ENCODE measurements around the gene METTL22.

Gene METTL22

GRCh38 chr16:8694795-8695728, 73.6 kb downstream of the METTL22 start:
- no peak overlapping the region for H3K27ac Mint-ChIP-seq
- peaks cover 7% of the 10 kb centered on the region for H3K9me3 Mint-ChIP-seq

GRCh38 chr16:8696880-8697279, 75.4 kb downstream of the METTL22 start:
- H3K4me3 Mint-ChIP-seq, result no peak overlapping the region
- H3K4me1 Mint-ChIP-seq, result peaks cover 9% of the 10 kb centered on the region
- H3K9me3 Mint-ChIP-seq, result no peaks in the 10 kb centered on the region
- peaks cover 4% of the 10 kb centered on the region for H3K36me3 Mint-ChIP-seq (ENCODE audit: low read depth)
- no peak for TF ChIP-seq CTCF (IDR thresholded peaks at IDR 0.05; ENCODE audit: unreplicated experiment in 3 of 3)
- H3K27me3 Mint-ChIP-seq (ENCODE audit: low read depth), result peaks cover 4% of the 10 kb centered on the region
- H3K27ac Mint-ChIP-seq, result no peak overlapping the region

More at GRCh38 chr16:8694795-8695728, 73.6 kb downstream of the METTL22 start:
- H3K36me3 Mint-ChIP-seq (ENCODE audit: low read depth), result peaks cover 13% of the 10 kb centered on the region
- TF ChIP-seq CTCF (IDR thresholded peaks at IDR 0.05; ENCODE audit: unreplicated experiment in 3 of 3), result no peak
- no peak overlapping the region for H3K4me3 Mint-ChIP-seq
- H3K27me3 Mint-ChIP-seq (ENCODE audit: low read depth), result peaks cover 4% of the 10 kb centered on the region
- peaks cover 9% of the 10 kb centered on the region for H3K4me1 Mint-ChIP-seq

GRCh38 chr16:8697965-8698364, 76.5 kb downstream of the METTL22 start:
- peaks cover 4% of the 10 kb centered on the region for H3K27me3 Mint-ChIP-seq (ENCODE audit: low read depth)

More at GRCh38 chr16:8697965-8698364, 76.5 kb downstream of the METTL22 start:
- Mint-ChIP-seq H3K4me3 (no peak overlapping the region), H3K27ac (no peak overlapping the region), H3K36me3 (ENCODE audit: low read depth) (peaks cover 6% of the 10 kb centered on the region), H3K9me3 (no peaks in the 10 kb centered on the region), H3K4me1 (peaks cover 9% of the 10 kb centered on the region)
- TF ChIP-seq CTCF (IDR thresholded peaks at IDR 0.05; ENCODE audit: unreplicated experiment in 3 of 3), result no peak

All from nephron (organoid).